Endometrial microvascular endothelial cells (primary cell): Measurements from ENCODE around the gene EVL. TPM values are rescaled to one million over a fixed set of nuclear protein-coding genes. Genes with fewer than 3 reads are reported as not detected.

ENCODE experiments used
- in situ Hi-C: cut with HindIII; loops from 2 replicates; pipeline ENCODE4 v1.10.0; 2017; ENCODE audit warnings: low sequenced_read_pairs, low pct_unique_long_range_greater_than_20kb; ENCODE audit errors: inconsistent ontology term
- total RNA-seq: library from RNA; depleted of rRNA; stranded (reverse); fragments of >200 nt; gene quantifications from one replicate; pipeline ENCODE4 v1.2.3, GENCODE V29; 2015; ENCODE audit errors: inconsistent ontology term

The EVL gene
- total RNA-seq, 1 donor from 2014 or later: 11.9 TPM

DNA sequence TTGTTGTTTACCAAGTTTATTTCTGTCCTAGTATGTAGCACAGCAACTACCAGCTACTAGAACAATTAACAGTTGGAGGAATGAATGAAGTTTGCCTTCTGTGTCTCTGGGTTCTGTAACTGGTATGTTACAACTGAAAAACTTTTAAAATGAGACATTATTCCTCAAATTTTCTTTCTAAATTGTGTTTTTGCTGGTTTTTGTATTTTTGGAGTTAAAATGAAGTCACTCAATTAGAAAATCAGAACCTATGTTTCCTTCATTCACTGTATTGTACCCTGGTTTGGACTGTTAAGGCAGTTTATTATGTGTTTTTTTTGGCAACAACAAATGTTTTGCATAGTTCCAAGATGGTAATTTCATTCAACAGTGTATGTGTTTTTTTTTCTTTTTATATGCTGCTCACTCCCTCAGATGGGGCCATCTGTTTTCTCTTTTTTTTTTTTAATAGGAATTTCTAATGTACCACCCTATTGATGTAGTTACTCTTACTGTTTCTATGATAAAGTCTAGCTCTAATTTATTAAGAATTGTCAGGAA is 30.2 kb upstream of the EVL start:
- in situ Hi-C loops: no loop called here

DNA sequence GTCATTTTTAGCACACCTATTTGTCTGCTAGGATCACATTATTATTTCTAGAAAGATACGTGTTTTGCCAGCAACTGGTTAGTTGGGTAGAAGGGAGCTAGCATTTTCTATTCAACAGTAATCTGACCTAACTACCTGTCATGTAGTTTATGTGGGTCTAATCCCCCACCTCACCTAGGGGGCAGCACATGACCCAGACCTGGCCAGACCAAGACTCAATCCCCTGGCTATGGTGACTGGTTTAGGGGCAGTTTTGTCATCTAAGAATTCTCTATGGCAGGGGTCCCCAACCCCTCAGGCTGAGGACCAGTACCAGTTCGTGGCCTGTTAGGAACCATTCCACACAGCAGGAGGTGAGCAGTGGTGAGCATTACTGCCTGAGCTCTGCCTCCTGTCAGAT is 29.5 kb upstream of the EVL start:
- in situ Hi-C loops: no loop called here

DNA sequence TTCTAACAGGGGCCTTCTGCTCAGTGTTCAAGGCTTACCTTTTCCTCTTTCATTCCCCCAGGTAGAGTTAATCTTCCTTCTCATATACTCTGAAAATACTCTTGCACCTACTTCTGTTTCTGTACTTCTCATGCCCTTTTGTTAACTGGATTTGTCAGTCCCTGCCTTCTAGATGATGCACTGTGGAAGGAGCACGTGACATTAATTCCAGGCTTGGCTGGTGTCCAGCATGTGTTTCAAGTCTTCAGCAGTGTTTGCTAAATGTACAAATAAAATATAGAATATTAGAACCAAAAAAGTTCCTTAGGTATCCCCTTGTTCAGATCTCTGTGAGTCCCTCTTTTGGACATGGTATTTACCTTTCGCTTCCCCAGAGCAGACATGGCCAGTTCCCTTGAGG is 27.9 kb upstream of the EVL start:
- in situ Hi-C loops: no loop called here

DNA sequence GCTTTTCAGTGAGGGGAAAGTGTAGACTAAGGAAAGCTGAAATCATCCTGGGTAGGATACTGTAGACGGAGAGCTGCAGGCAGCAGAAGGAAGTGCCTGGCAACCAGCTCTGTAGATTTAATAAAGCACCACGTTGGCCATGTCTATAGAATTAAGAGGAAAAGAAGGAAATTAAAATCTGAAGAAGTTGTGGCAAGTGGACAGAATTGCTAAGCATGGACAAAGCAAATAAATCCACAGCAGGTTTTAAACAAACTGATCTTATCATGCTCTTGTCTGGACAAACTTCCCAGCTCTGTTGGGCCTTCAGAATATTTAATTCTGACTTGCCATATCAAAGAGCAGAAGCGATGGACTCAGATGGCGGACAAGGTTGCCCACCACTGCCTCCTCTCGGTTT is 27.2 kb upstream of the EVL start:
- in situ Hi-C loops: no loop called here

DNA sequence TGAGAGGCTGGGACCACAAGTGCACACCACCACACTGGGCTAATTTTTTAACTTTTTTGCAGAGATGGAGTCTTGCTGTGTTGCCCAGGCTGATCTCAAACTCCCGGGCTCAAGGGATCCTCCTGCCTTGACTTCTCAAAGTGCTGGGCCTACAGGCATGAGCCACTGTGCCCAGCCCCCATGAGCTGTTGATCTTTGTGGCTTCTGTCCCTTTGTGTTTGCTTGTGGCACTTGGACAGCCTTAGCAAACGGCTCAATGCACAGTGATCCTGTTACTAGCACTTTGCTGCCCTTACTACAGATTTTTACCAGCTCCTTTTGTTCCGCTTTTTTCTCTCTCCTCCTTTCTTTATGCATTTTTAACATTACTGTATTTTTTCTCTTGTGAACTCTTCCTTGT is 25.3 kb upstream of the EVL start:
- in situ Hi-C loops: no loop called here

DNA sequence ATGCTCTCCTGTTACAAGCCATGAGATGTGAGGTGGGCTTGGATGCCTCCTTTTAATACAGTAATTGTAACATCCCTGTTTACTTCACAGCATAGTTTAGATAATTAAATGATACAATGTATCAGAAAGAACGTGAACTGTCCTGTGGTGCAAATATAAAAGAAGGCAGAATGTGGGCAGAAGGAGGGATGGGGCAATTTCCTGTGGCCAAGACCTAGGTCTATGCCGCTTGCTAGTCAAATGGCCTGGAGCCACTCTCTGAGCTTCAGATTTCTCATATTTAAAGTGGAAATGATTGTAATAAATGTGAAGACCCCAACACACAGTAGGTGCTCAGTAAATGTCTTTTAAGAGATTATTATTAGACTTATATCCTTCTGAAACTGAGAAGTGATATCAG is 24.0 kb upstream of the EVL start:
- in situ Hi-C loops: no loop called here

DNA sequence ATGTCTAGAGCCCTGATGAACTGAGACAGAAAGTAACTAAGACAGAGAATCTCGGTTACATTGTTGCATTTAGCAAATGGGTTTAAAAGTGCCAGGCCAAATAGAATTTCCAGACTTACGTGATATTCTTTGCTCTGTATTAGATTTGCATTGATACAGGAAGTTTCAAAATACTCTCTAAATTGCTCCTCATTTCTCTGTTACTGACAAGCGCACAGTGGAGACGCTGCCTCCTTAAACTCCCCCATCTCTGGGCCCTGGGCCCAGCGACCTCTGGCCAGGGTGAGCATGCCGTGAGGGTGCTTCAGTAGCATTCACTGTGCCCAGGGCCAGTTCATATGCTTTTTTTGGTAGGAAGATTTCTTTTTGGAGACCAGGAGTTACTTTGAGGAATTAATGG is 22.9 kb upstream of the EVL start:
- in situ Hi-C loops: no loop called here

DNA sequence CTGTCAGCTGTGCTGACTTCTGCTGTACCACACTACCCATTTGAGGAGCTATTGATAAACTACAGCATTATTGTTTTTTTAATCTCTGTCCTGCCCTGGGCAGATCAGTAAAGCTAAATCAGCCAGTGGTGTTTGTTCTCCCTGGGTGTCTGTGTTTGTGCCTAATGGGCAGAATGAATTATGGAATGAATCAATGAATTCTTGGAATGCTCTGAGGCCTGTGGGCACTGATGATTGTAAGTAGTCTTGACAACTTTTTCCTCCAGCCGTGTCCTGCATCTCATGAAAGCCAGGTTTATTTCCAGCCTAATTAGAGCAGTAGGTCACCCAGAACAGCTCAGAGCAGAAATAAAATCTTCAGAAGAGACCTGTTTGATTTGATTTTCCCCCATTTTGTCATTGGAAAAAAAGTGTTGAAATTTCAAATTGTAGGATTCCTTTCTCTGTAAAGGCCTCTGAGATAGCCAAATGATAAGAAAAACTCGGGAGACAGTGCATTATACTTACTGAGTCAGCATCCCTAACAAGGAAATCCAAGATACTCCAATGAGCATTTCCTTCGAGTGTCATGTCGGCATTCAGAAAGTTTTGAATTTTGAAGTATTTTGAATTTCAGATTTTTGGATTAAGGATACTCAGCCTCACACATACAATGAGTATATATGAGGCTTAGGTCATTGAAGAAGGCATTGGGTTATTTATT is 19.4 kb upstream of the EVL start:
- in situ Hi-C loops: no loop called here

DNA sequence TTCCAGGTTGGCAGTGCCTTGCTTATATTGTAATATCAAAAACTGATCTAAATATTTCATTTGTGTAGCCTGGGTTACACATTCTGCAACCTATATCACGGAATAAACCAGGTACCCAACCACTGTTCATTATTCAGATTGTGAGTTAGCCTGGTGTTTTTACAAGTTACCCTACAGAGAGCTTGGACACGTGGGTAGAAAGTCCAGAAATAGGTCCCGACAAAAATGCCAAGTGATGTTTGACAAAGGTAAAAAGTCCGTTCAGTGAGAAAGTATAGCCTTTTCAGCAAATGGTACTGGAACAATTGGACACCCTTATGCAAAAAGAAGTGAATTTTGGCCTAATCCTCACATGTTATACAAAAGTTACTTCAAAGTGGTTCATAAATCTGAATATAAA is 17.6 kb upstream of the EVL start:
- in situ Hi-C loops: no loop called here

DNA sequence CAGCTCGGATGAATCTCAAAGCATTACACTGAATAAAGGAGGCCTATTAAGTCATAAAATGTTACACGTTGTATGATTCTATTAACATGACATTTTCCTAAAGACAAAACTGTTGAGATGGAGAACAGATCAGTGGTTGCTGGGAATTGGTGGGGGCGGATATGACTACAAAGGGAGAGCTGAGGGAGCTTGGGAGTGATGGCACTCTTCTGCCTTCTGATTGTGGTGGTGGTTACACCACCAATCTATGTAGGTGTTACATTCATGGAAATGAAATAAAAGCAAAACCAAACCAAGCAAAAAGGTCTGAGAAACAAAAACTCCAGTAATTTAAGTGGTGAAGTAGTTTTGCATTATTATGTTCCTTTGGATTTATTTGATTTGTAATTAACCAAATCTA is 16.4 kb upstream of the EVL start:
- in situ Hi-C loops: no loop called here

DNA sequence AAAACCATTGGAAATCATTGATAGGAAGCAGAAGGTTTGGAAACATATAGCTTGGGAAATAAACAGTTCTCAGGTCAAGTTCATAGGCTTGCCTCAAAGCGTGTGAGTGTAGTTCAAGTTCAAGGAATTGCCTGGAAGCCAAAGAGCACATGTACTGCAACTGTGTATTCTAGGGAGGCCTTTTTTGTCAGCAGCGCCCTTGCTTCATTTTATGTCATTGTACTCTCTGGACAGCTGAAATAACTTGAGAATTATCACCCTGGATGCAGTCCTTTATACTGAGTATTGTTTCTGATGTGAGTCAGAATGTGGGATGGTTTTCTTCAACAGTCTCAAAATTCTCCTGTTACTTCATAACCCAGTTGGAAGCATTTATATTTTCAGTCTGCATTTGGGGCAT is 16.0 kb upstream of the EVL start:
- in situ Hi-C loops: no loop called here

DNA sequence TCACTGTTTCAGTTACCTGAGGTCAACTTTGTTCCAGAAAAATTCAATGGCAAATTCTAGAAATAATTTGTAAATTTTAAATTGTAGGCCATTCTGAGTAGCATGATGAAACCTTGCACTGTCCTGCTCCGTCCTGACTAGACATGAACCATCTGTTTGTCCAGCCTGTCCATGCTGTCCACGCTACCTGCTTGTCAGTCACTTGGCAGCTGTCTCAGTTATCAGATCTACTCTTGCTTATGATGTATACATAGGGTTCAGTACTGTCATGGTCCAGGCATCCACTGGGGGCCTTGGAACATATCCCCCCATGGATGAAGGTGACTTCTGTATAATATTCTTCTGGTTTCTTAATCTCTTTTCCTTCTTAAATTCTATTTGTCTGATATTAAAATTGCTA is 14.1 kb upstream of the EVL start:
- in situ Hi-C loops: no loop called here

DNA sequence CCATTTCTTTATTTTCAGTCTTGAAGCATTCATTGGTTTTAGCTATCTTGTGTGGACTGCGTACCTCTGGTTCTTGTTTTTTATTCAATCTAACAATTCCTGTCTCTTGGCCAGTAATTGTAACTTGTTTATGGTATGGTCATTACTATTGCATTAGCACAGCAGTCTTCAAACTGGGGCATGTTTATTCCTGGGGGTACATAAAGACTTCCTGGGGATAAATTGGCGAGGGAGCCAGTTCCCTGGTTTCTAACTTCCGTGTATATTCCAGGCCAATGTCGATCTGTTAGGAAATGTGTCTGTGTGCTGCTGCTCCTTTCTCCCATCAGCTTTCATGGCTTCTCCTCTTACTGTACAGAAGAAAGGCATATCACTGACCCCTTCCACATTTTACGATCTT is 13.7 kb upstream of the EVL start:
- in situ Hi-C loops: no loop called here

DNA sequence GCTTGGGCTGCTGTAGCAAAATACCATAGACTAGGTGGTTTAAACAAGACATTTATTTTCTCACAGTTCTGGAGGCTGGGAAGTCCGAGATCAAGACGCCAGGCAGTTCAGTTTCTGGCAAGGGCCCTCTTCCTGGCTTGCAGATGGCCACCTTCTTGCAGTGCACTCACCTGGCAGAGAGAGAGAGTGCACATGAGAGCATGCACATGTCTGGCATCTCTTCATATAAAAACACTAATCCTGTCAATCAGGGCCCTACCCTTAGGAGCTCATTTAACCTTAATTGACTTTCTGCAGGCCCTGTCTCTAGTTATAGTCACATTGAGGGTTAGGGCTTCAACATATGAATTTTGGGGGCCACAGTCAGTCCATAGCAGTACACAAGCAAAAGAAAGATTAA is 12.4 kb upstream of the EVL start:
- in situ Hi-C loops: no loop called here

DNA sequence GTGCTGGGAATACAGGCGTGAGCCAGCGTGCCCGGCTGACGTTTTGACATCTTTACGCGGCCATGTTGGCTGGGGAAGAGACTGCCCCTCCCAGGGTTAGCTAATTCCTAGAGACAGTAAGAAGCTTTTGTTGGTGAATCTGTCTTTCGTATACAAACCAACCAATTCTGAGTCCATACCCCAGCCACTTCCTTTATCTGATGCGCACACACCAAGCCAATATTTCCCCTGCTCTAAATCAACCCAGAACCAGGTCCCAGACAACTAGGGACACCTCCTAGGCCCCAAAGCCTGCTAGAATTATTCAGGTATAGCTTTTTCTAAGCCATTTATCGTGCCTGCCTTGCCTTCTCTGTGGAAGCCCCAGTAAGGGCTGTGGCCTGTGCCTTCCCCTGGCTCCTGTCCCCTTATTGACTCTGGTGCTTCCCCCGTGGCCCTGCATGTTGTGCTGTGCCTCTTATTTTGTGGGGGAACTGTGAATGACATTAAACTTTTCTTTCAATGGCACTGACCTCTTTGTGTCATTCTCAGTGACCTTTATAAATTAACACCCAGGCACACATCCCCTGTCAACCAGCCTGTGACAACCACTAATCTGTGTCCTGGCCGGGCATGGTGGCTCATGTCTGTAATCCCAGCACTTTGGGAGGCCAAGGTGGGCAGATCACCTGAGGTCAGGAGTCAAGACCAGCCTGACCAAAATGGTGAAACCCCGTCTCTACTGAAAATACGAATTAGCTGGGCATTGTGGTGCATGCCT is 10.7 kb upstream of the EVL start:
- in situ Hi-C loops: no loop called here

DNA sequence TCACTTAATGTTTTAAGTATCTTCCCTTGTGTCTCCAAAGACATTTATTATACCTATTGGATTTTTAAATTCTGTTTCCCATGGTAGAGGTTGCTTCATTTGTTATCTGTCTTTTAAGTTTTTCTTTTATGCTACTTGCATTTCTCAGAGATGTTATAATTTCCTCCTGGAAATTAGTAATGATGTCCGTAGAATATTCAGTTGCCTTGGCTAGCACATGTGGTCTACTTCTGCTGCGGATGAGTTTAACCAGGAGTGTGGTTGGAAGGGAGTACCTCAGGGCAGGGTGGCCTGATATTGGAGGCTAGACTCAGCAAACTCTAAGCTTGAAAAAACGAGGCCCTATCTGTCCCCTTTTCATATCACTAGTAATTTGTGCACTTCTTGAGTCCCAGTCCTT is 8.8 kb upstream of the EVL start:
- in situ Hi-C loops: no loop called here

DNA sequence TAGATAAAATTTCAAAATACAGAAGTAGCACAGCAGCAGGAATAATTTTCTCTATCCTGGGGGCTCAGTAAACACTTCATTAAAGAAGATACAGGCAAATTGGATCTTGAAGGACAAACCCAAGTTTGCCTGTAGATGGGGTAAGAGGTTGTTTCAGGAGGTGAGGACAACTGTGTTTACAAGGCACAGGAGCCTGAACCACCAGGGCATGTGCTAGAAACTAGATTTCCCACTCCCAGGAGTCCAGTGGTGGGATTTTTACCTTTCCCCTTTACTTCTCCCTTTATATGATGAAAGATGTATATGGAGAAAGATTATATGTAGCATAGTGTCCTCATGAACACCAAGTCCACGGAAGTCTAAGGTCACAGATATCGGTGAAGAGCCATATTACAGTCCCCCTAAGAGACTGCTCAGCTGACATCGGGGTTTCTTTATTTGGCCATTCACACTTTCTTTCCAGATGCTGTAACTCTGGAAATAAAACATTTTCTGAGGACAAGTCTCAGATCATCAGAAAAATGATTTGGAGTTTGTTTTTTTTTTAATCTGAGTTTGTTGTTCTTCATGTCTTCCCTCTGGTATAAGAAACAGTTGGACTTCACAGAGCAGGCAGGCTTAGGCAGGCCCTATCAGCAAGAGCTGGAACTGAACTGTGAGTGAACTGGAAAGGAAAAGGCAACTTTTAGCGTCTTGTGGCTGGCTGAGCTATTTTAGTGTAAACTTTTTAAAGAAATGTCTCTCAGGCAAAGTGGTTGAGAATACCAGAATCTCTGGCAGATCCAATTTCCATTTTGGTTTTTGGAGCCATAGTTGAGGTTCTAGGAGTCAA is 8.0 kb upstream of the EVL start:
- in situ Hi-C loops: no loop called here

DNA sequence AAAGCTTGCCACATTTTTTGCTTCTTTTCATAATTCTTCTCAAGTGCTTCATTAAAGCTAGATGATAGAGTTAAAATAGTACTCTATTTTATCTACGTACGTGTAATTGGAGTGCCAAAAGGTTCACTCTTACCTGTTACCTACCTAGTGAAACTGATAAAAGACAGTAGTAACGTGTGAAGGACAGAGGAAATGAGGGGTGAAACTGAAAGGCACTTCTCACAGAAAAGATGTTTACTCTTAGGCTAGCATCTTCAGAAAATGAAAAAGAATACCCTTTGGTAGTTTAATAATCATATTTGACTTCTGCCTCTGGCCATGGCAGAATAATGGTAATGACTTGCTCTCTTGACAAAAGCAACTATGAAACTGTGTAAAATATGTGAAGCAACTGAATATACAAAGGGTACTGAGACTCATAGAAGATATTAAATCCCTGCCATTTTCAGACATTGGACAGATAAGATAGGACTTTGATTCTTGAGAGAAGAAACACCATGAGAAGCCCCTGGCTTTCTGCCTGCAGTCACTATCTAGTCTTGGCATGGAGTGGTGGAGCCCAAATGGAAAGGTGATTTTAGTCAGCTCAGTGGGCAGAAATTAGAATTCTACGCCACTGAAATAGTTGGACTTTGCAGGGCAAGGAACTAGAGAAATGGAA is 6.3 kb upstream of the EVL start:
- in situ Hi-C loops: no loop called here

DNA sequence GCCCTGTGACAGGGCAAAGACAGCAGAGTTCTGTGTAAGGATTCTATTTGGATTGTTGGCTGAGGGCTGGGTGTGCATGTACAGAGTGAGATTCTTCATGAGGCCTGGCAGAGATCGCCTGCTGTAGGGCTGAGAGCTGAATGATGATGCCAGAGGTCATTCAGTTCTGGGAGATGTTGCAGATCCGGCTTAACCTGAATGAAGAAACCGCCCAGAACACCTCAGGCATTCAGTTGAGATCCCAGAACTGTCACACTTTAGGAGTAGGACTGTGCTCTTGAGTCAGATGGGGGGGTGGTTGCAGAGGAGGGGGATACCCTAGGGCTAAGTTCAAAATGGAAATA is 5.8 kb upstream of the EVL start:
- in situ Hi-C loops: no loop called here
